Measurements from ENCODE around the gene SPATA33. TPM values are rescaled to one million over a fixed set of nuclear protein-coding genes. Genes with fewer than 3 reads are reported as not detected.
"Not testable (repeated sequence)": the region's sequence is repeated elsewhere in the genome, so short reads cannot be mapped to it uniquely, and the experiment has no call there.

Gene SPATA33
- polyA plus RNA-seq, 1 experiment = 2.6 TPM

DNA sequence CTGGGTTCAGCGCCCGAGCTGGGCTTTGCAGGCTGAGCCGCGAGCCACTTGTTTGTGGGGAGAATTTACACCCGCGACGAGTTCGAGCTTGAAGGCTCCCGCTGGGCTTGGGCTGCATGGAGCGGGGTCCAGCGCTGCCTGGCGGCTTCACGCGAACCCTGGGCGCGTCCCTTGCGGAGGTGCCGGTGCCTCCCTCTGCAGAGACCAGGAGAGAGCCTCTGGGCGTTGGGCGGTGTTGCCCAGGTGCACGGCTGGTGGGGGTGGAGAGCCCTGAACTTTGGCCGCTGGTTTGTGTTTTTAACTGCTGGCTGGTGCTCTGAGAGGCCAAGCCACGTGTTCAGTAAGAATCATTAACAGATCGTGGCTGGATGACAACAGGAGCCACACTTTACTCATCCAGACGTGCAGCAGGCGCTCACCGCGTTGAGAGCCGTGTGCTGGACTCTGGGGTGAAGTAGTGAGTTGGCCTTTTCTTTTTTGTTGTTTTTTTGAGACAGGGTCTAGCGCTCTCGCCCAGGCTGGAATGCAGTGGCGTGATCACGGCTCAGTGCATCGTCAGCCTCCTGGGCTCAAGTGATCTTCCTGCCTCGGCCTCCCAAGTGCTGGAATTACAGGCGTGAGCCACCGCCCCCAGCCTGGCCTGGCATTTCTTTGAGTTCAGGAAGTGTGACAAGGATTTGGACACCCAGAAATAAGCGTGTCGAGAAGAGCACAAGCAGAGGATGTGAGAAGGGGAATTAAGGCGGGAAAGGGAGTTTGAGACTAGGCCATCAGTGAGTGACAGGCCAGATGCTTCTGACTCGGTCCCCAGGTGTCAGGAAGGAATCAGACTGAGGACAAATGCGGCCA is 29.7 kb downstream of the SPATA33 start:
- H3K36me3 ChIP-seq (ENCODE audit: control insufficient read depth, insufficient read depth, low read length) = peaks cover 15% of the 10 kb centered on the region
- CTCF ChIA-PET = interaction anchor here (1.4 kb wide), 1 partner anchor 19 kb away, joined by 4 read pairs; no protein-coding TSS in a partner anchor
- no peaks in the 10 kb centered on the region for H3K27me3 ChIP-seq (ENCODE audit: control insufficient read depth, insufficient read depth, low read length)
- POLR2A ChIA-PET = interaction anchor here (0.6 kb wide), 1 partner anchor 125 kb away, joined by 3 read pairs; no protein-coding TSS in a partner anchor
- peak overlapping the region; percentile 94 for H3K4me3 ChIP-seq (ENCODE audit: low read depth, low read length)
- DNase-seq (ENCODE audit: low read depth) = peak; percentile 3
- TF ChIP-seq, protein P1, sequence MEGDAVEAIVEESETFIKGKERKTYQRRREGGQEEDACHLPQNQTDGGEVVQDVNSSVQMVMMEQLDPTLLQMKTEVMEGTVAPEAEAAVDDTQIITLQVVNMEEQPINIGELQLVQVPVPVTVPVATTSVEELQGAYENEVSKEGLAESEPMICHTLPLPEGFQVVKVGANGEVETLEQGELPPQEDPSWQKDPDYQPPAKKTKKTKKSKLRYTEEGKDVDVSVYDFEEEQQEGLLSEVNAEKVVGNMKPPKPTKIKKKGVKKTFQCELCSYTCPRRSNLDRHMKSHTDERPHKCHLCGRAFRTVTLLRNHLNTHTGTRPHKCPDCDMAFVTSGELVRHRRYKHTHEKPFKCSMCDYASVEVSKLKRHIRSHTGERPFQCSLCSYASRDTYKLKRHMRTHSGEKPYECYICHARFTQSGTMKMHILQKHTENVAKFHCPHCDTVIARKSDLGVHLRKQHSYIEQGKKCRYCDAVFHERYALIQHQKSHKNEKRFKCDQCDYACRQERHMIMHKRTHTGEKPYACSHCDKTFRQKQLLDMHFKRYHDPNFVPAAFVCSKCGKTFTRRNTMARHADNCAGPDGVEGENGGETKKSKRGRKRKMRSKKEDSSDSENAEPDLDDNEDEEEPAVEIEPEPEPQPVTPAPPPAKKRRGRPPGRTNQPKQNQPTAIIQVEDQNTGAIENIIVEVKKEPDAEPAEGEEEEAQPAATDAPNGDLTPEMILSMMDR (IDR thresholded peaks at IDR 0.05; ENCODE audit: insufficient read depth, low read depth, low read length) = no peak

DNA sequence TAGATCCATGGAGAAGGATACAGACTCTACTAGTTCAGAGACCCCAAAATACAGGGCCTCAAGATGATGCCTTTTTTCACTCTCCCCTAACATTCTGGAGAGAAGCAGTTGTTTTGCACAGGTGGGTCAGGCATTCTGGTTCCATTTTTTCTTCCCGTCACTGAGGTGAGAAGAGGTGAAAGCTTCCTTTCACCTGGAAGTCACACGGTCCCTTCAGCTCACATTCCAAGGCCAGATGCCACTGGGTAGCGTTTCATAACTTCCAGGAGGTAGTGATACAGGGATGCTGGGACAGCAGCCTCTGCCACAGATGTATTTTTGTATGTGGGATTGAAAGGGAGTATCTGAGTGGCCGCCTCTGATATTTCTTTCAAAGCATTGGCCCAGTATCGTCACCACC is 30.8 kb downstream of the SPATA33 start:
- ChIA-PET CTCF (no interaction called here), POLR2A (no interaction called here)
- H3K4me3 ChIP-seq (ENCODE audit: low read depth, low read length) = no peak overlapping the region
- no peak for DNase-seq (ENCODE audit: low read depth)
- TF ChIP-seq, protein P1 (IDR thresholded peaks at IDR 0.05; ENCODE audit: insufficient read depth, low read depth, low read length) = no peak
- H3K36me3 ChIP-seq (ENCODE audit: control insufficient read depth, insufficient read depth, low read length) = peaks cover 19% of the 10 kb centered on the region
- H3K27me3 ChIP-seq (ENCODE audit: control insufficient read depth, insufficient read depth, low read length) = no peaks in the 10 kb centered on the region

DNA sequence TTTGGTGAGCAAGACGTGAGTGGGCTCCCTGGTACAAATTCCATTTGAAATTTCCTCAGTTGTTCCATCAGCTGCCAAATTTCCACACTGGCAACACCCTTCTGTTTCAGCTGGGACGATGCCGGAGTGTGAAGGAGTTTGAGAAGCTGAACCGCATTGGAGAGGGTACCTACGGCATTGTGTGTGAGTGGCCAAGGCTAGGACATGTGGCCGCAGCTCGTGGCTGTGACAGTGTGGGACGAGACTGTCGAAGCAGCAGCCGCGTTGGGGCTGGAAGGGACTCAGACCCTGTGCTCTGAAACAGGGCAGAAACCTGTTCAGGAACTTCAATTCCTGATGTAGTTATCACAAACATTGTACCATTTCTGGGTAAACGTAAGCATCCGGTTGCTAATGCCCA is 31.5 kb downstream of the SPATA33 start:
- ChIA-PET POLR2A (no interaction called here), CTCF (interaction anchor here (0.6 to 0.8 kb wide), 2 partner anchors 11 to 400 kb away, joined by 3 to 6 read pairs; no protein-coding TSS in a partner anchor)
- Histone ChIP-seq H3K4me3 (ENCODE audit: low read depth, low read length) (no peak overlapping the region), H3K27me3 (ENCODE audit: control insufficient read depth, insufficient read depth, low read length) (no peaks in the 10 kb centered on the region), H3K36me3 (ENCODE audit: control insufficient read depth, insufficient read depth, low read length) (peaks cover 25% of the 10 kb centered on the region)
- TF ChIP-seq, protein P1 (IDR thresholded peaks at IDR 0.05; ENCODE audit: insufficient read depth, low read depth, low read length) = no peak
- no peak for DNase-seq (ENCODE audit: low read depth)

DNA sequence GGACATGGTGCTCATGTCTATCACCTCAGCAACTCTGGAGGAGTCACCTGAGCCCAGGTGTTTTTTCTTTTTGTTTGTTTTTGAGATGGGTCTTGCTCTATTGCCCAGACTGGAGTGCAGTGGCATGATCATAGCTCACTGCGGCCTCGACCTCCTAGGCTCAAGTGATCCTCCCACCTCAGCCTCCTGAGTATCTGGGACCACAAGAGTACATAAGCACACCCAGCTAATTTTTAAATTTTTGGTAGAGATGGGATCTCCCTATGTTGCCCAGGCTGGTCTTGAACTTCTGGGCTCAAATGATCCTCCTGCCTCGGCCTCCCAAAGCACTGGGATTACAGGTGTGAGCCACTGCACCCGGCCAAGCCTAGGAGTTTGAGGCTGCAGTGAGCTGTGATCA is 32.0 kb downstream of the SPATA33 start:
- POLR2A ChIA-PET; H3K4me3 ChIP-seq (ENCODE audit: low read depth, low read length); H3K27me3 ChIP-seq (ENCODE audit: control insufficient read depth, insufficient read depth, low read length); DNase-seq (ENCODE audit: low read depth): not testable (repeated sequence)
- CTCF ChIA-PET = interaction anchor here (0.6 to 0.8 kb wide), 2 partner anchors 10 to 401 kb away, joined by 3 to 6 read pairs; no protein-coding TSS in a partner anchor
- H3K36me3 ChIP-seq (ENCODE audit: control insufficient read depth, insufficient read depth, low read length) = peaks cover 28% of the 10 kb centered on the region

DNA sequence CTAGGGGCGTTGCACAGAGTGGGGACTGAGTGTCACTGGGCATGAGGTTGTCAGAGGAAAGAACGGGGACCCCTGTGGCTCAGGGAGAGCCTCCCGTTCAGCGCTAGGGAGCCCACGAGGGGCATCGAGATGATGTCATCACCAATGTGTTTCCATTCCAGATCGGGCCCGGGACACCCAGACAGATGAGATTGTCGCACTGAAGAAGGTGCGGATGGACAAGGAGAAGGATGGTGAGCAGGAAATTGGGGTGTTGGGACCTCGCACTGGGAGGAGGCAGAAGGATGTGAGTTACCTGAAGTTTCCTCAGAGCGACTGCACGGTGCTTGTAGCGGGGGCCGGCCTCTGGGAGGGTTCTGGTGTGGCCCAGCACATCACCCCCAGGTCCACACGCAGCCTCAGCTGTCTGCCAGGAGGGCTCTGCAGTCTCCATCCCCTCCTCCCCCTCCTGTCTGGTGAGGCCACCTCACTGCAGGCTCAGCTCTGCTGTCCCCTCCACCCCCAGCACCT is 32.8 kb downstream of the SPATA33 start:
- no peak overlapping the region for H3K4me3 ChIP-seq (ENCODE audit: low read depth, low read length)
- no peaks in the 10 kb centered on the region for H3K27me3 ChIP-seq (ENCODE audit: control insufficient read depth, insufficient read depth, low read length)
- POLR2A ChIA-PET = no interaction called here
- no peak for DNase-seq (ENCODE audit: low read depth)
- CTCF ChIA-PET = interaction anchor here (0.9 kb wide), 1 partner anchor 10 kb away, joined by 3 read pairs; no protein-coding TSS in a partner anchor
- TF ChIP-seq, protein P1 (IDR thresholded peaks at IDR 0.05; ENCODE audit: insufficient read depth, low read depth, low read length) = no peak
- peaks cover 32% of the 10 kb centered on the region for H3K36me3 ChIP-seq (ENCODE audit: control insufficient read depth, insufficient read depth, low read length)
